Nucleus accumbens (tissue), 56 donors: ENCODE results near the gene MICU2.

Experiments used
- DNase-seq, 56 donors: peaks; one replicate each; lab custom pipeline; 2025; lab: John Stamatoyannopoulos, UW

The MICU2 gene, protein sequence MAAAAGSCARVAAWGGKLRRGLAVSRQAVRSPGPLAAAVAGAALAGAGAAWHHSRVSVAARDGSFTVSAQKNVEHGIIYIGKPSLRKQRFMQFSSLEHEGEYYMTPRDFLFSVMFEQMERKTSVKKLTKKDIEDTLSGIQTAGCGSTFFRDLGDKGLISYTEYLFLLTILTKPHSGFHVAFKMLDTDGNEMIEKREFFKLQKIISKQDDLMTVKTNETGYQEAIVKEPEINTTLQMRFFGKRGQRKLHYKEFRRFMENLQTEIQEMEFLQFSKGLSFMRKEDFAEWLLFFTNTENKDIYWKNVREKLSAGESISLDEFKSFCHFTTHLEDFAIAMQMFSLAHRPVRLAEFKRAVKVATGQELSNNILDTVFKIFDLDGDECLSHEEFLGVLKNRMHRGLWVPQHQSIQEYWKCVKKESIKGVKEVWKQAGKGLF

DNA sequence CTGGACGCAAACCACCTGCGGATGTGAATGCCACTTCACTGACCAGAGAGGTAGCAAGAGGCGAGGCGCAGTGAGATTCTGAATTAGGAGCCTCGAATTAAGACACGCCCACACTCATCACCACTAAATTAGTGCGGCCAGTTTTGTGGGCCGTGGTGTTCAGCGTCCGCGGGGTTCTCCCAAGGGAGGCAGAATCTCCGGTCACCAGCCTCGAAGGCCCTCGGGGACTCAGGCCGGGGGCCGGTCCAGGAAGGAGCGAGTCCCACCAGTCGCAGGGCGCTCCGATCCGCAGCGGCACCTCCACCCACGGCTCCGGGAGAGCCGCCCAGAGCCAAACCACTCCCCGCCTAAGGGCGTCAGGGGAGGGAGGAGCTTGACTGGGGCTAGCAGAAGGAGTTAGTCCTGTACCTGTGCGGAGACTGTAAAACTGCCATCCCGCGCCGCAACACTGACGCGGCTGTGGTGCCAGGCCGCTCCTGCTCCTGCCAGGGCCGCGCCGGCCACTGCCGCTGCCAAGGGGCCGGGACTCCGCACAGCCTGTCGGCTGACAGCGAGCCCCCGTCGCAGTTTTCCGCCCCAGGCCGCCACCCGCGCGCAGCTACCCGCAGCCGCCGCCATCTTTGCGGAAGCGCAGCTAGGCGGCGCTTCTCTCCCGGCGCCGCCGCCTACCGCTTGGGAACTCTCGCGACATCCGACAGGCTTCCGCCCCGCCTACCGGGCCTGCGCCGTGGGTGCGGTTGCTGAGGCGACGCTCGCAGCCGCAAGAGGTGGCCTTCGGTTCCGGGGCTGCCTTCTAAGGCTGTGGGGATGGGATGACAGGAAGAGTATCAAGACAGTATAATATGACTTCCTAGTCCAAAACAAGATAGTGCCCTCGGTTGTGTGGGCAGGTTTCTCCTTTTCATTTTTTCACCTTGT, at the start of gene MICU2:
TSS of gene MICU2 (minus strand) at position 640 of the 918 bp plus-strand sequence. CDS start at position 618, 22 bp downstream.
- peak; percentile 58 to 94 (median 88) for DNase-seq

DNA sequence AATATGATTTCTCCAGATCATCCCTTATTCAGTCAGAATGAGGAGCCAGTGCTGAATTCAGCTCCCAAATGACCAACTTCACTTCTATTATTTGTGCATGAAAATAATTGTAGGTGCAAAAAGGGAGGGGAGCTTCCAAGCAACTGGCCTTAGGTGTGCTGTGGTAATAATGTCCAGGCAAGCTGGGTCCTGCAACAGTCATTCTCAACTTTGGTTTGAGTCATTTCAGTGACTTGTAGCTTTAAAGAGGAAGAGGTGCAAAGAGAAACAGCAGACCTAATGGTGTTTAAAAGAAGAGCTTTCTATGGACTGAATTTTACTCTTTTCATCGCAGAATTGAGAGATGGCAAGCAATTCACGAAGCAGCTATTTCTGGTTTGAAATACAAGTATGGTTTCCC, 37.7 kb upstream of the MICU2 start:
- DNase-seq = no peak

DNA sequence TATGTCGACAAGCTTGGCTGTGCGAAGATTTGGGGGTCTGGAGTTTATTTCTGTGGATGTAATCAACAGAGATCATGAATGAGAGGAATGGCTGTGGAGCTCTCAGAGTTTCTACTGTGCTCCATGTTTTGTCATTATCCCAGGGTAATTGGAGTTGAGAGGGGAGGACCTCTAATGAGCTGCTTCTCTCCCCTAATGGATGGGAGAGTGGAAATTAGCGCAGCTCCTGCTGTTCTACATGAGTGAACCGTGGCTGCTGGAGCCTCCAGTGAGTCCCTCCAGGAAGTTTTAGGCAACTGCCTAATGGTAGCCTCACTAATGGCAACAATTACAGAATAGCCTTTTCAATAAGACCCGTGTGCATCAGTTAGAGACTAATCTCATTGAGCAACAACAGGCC, 35.6 kb upstream of the MICU2 start:
- no peak for DNase-seq

DNA sequence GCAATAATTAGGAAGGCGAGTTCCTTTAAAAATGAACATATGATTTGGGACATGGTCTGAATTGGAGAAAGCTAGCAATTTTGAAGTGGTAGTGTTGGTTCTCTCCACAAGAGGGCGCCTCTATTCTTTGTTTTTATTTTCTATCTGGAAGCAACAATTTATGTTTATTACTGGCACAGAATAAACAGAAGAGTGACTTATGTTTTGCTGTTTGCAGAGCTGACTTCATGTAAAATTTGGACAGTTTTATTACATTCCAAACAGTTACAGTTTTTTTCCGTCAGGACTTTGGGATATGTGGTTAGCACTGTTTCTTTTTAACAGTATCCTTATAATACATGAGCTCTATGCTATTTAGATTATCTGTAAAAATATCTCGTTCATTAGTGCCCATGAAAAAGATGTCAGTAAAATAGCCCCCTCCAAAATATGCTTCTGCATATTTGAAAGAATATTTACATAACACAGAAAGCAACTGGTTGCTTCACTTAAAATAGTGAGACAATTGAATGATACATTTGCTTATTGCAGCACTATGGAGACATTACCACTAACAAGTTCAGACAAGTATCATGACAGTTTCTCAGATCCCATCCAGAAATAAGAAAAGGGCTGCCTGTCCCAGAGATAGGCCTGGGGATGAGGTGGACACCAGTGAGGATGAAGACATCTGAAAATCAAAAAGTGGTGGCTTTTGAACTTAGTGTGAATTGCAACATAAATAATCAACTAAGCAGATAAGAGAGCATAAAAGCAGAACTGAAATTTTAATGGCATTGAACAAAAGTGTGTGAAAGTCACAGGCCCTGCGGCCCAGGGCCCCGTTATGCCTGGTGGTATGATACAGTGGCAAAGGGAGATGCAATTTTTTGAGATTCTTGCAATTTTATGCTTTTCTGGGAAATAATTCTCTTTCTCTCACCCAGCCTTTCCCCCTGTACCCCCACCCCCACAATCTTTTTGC, 34.6 kb upstream of the MICU2 start:
- DNase-seq = peak in 3 of 56 donors; percentile 3 to 11 (median 6)

DNA sequence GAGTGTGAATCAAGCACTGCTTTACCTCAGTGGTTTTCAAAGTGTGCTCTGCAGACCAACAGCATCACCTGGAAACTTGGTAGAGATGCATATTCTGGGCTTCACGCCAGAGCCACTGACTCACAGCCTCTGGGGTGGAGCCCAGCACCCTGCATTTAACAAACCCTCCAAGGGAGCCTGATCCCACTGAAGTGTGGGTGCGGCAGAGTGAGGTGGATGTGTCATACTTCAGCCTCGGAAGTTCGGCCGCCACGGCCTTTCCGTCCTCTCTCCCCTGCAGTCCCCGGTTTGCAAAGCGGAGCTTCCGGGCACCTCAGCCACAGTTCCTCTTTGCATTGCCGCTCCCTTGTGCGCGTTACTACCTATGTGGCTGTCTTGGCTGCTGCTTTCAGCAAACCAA, 33.3 kb upstream of the MICU2 start:
- DNase-seq = peak in 13 of 56 donors; percentile 5 to 38 (median 10)

DNA sequence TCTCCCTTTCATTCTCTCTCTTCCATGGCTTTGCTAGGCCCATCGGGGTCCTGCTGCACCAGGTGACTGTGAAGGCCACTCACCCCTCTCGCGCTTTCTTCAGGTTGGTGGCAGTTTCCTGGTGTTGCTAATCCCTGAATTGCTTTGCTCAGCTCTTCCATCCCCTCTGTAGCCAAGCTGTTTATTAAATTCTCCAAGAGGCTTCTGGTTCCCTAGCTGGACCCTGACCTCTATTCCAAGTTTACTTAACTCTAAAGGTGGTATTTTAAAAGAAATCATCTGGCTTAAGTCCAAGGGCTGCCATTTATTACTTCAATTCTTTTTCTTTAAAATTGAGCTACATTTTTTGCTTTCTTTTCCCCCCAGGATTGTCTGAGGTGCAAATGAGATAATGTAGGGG, 32.7 kb upstream of the MICU2 start:
- DNase-seq = no peak

DNA sequence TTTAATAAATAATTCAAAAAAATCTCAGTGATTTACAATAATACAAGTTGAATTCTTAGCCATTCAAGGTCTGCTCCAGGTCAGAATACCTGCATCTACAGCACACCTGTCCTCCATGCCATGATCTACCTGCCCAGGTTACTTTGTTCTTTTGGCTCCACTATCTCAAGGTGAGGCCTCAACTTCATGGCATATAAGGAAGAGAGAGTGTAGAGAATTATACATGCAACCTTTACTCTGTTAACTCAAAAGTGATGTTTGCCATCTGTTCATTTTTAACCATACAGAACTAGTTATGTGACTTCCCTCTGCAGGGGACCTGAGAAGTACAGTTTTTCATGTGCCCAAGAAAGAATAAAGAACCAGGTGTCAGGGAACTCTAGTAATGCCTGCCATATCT, 28.2 kb upstream of the MICU2 start:
- DNase-seq = no peak

DNA sequence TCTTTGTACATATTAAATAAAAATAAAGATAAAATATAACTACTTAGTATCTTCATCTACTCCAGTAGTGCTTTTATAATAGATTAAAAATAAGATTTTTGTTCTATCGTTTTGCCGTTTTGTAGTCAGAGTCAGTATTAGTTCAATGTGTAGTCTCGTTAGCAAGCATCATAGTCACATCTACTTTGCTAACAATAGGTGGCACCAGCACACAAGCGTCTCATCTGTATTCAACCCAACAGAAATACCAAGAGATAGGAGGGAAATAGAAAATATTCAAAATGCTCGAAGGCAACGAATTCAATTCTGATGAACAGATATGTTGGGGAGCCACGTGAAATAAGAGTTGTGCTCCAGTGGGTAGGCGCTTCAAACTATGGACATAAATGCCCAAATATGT, 21.4 kb upstream of the MICU2 start:
- peak in 2 of 56 donors; percentile 4 to 21 for DNase-seq

DNA sequence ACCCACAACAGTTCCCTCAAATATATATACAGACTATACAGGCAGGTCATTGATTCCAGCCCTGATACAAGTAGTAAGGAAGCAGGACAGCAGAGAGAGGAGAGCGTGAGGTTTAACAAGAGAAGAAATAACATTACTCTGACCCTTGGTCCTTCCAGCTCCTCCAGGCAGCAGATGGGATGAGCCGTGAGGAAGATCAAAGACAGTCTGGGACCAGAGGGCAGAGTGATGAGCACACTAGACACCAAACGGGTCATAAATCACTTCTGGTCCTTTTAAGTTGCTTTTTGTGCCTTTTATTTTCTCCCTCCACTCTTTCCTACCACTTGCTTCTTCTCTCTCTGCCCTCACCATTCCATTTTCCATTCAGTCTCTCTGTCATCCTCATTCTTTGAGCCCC, 16.9 kb upstream of the MICU2 start:
- no peak for DNase-seq

DNA sequence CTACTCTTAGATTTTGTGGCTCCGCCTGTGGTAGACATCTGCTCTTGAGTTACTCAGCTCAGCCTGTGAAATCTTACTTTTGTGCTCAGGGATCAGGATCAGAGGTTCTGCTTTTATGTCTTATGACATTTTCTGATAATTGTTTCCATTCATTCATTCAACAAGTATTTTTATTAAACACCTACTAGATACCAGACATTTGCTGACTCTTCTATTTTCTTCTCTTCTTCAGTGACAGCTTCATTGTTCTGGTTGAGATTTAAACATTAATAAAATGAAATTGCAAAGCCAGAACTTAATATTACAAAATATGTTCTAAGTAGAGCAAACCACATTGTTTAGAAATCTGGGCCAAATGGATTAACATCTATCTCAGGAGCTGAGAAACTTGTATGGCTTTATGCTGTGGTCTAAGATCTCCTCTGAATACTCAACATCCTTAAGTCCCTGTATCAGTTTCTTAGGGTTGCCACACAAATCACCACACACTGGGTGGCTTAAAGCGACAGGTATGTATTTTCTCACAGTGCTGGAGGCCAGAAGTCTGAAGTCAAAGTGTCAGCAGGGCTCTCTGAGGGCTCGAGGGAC, 15.8 kb upstream of the MICU2 start:
- no peak for DNase-seq

DNA sequence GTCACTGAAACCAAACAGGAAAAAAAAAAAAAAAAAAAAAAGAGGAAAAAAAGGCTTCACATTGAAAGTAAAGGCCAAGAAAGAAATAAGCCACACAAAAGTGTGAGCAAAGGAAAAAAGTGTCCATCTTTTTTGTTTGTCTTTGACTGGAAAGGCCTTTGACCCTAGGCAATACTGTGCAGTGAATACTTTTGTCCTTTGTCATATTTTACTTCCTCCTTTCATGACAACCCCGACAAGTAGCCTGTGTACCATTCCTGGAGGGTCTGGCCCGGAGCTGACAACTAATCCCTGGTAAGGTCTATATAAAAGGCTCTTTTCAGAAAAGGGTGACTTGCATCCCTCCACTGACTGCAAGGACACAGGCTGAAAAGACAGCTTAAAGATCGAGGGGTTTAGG, 12.9 kb upstream of the MICU2 start:
- DNase-seq = no peak

DNA sequence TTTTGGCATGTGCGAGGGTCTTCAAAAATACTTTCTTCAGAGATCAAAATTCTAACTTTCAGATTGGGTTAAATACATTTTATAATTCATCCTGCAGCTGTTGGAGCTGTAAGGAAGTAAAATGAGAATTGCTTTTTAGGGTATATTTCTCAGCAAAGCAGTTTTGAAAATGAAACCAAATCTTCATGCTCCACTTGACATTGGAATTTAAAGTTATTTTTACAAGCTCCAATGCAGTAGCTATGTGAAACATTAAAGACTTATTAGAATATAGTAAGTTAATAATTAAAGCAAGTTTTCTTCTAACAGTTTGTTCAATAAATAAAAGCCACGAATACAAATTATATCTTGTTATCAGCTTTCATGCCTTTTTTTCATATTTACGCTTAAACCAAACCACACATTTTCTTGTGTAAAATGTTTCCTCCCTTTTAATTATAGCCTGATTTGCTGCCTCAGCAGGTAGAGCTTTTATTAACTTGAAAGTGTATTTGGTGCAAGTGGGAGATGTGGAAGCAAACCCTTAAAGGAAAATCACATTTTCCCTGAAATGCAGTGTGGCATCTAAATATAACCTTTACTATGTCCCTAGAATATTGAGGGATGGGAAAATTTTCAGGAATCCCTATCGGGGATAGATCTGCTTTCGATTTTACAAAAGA, 12.4 kb upstream of the MICU2 start:
- no peak for DNase-seq

DNA sequence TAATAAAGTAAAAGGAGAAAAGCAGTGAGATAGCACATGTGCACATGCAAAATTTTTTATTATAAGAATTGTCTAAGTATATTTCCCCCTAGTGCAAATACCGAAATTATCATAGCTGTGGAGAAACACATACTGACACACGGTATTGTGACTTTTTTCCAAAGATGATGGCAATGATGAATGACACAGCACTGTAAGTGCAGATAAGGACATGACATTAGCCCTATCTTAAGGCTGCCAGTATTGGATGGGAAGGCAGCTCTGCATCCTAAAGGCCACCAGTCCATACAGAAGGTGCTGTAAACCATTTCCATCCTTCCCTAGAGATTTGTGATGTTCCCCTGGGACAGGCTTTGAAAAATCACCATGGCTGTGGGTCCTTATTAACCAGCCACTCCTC, 11.5 kb upstream of the MICU2 start:
- no peak for DNase-seq

DNA sequence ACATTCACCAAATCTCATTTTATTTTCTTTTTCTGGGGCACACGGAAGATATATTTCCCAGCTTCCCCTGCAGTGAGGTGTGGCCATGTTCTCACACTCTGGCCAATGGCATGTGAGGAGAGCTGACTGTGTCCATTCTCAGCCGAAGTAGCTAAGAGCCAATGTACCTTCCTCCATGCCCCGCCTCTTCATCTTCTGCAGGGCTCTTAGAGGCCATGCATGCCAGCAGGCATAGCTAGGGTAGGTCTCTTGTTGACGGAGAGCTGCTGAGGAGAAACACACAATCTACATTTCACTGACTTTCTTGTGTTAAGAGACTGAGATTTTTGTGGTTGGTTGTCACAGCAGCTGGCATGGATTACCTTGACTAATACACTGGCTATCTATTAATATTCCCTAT, 9.8 kb upstream of the MICU2 start:
- DNase-seq = no peak

DNA sequence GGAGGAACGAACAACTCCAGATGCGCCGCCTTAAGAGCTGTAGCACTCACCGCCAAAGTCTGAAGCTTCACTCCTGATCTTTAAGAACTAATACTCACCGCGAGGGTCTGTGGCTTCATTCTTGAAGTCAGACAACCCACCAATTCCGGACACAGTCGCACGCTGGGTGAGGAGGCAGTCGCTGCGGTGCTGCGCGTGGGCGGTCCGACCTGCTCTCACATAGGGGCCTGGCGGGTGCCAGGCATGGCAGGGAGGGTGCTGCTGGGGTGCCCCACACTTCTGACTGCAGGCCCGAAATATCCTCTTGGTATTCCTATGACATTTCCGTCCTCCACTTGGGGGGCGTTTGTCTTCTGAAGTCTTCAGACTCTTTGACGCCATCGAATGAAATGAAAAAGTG, 7.4 kb upstream of the MICU2 start:
- no peak for DNase-seq

DNA sequence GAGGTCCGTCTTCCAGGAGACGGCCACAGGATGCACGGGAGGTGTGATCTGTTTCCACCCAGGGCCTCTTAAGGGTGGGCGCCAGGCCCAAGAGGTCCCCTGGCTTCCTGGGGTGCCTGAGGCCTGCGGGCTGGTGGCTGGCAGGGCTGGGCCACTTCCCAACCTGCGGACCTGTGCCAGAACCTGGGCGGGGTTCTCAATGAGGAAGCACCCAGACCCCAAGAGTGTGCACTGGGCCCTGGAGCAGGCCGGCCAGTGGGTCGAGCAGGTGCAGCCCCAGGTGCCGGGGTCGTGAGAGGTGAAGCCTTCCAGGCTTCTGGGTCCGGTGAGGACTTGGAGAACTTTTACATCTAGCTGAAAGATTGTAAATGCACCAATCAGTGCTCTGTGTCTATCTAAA, 6.7 kb upstream of the MICU2 start:
- DNase-seq = no peak

DNA sequence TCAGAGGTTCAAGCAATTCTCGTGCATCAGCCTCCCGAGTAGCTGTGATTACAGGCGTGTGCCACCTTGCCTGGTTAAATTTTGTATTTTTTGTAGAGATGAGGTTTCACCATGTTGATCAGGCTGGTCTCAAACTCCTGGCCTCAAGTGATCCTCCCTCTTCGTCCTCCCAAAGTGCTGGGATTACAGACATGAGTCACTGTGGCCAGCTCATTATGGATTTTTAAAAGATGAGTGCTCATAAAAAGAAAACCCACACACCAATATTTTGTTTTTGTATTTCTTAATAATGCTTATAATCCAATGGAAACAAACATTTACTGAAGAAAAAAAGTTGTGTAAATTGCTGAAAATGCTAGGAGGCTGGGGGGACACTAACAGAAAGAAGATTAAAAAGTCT, 5.0 kb upstream of the MICU2 start:
- DNase-seq = no peak

DNA sequence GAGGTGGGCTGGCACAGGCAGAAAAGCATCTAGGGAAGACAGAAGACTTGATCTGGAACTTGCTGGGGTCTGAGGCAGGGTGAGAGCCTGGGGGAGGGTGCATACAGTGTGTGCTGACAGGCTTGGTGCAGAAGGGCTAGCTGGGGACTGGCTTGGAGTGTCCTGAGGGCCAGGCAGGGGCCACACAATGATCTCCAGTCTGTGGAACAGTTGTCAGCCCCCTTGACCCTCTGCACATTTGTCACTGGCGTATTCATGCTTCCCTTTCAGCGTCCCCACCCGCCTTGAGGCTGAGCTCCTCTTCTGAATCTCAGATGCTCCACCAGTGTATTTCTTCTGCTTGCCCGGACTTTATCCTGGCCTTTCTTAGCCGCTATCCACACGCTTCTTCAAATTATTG, 2.8 kb upstream of the MICU2 start:
- no peak for DNase-seq

DNA sequence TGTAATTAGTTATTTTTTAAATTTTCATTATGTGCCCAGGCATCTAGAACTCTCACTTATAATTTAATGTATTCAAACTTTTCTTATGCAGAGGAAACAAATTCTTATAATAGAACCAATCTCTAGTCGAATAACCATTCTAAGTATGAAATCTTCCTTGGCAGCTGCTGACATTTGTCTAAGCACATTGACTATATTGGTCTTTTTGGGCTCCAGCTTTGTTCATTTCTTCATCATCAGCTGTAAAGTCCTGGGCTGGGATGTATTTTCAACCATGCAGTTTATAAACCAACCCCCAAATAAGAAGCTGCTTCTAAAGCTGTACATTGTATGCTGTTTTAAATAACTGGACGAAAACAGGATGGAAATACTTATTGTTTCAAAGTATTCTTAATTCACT, 2.3 kb upstream of the MICU2 start:
- no peak for DNase-seq
